ENCODE measurements around the gene CELF2. TPM values are rescaled to one million over a fixed set of nuclear protein-coding genes. Genes with fewer than 3 reads are reported as not detected.

CELF2 gene
- total and polyA plus RNA-seq, 9 of the 15 experiments (the other 6 are each of a cell fraction or from before 2014, with no cell fraction given) = 4.0 to 20.3 (median 11.1) TPM

DNA sequence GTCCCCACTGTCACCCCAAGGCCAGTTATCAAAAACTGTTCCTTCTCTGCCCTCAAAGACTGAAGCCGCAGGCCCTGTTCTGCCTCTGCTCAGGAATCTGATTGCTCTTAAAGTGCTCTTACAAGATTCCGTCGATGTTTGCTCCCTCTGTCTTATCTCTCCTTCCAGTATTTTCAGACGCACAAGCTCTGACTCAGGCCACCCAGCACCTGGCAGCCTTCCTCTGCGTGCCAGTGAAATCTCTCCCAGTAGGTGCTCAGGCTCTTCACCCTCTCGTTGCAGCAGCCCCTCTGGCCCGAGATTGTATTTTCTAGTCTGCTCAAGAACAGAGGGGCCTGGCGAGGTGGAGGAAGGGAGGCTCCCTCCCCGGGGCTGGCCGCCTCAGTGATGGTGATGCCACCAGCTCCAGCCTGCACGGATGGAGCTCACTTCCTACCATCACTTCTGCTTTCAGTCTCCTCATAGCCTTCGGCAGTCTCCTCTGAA is 317.5 kb downstream of the CELF2 start (continued):
- TF ChIP-seq PYGO2 (tag; IDR thresholded peaks at IDR 0.05) (no peak), CBFA2T2 (conservative IDR thresholded peaks at IDR 0.05) (peak; percentile 42), CXXC5 (CRISPR knock-in tag; IDR thresholded peaks at IDR 0.05) (no peak), NR3C1 (CRISPR knock-in tag; IDR thresholded peaks at IDR 0.05) (no peak), CBX5 (IDR thresholded peaks at IDR 0.05; ENCODE audit: borderline replicate concordance, low read depth) (no peak)

DNA sequence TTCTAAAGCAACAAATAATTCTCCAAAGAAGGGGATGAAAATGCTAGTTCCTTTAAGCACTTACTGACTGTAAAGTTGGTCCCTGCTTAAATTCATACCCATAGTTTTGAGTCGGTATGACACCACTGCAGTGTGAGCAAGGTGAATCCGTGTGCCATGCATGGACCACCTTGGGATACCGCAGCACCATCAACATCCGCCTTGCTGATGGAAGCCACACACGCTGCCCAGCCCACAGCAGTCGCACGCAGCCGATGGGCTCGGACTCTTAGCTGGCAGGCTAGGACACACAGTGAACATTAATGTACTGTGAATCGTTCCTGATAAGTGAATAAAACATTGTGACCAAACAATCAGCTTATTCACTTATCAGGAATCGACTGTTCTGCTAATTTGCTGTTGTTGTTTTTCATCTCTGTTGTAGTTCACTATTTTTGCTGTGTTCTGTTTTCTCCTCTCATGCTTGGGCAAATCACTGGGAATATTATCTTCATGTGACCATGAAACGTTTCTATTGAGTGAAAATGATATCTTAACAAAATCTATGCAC is 318.3 kb downstream of the CELF2 start:
- no peaks in the 10 kb centered on the region for H3K4me1 ChIP-seq (replicated peaks in 1 of 2; ENCODE audit: control insufficient read depth in 2 of 2, insufficient read depth in 2 of 2, low read length in 2 of 2)
- H3K9me3 ChIP-seq (replicated peaks; ENCODE audit: control insufficient read depth, insufficient read depth, low read depth, low read length) = no peaks in the 10 kb centered on the region
- H3K4me2 ChIP-seq (ENCODE audit: insufficient read depth, low read length) = no peak overlapping the region
- ChIA-PET CTCF (ENCODE audit: low intra/inter-chr PET ratio) (interaction anchor here (0.6 kb wide), 1 partner anchor 89 kb away, joined by 3 read pairs; no protein-coding TSS in a partner anchor), POLR2A (no interaction called here)
- intact Hi-C loops (cut with micrococcal nuclease) (no loop called here), in situ Hi-C loops (cut with MboI) (no loop called here)
- 13% methylated on average over 11 of the region's 12 CpGs for WGBS (ENCODE audit: insufficient coverage, low coverage, missing lambda C conversion rate)
- no peaks in the 10 kb centered on the region for H3K9me1 ChIP-seq (ENCODE audit: control insufficient read depth, insufficient read depth, low read length)
- H3K4me3 ChIP-seq = no peak overlapping the region
- peaks cover 37 to 47% of the 10 kb centered on the region in 2 experiments for H3K27me3 ChIP-seq (ENCODE audit: control insufficient read depth in 2 of 2, insufficient read depth in 2 of 2, low read length in 2 of 2)
- ATAC-seq (no peak), DNase-seq (ENCODE audit: extremely low read depth in 1 of 4, low spot score in 3 of 4) (no peak), FAIRE-seq (no peak)
- H4K20me1 ChIP-seq (replicated peaks; ENCODE audit: control insufficient read depth, insufficient read depth, low read length) = no peaks in the 10 kb centered on the region
- H3K79me2 ChIP-seq (ENCODE audit: control insufficient read depth, insufficient read depth, low read length) = no peaks in the 10 kb centered on the region
- H3K9ac ChIP-seq (ENCODE audit: insufficient read depth in 1 of 2, low read depth in 2 of 2, low read length in 2 of 2) = no peak overlapping the region
- TF ChIP-seq CREB1 (IDR thresholded peaks at IDR 0.05) (no peak), CREB1 (CRISPR knock-in tag; IDR thresholded peaks at IDR 0.05) (0 out of 2 replicates have a peak, but pooled peaks have one; percentile 24), NFYB (IDR thresholded peaks at IDR 0.05; ENCODE audit: extremely low read depth, insufficient read length) (no peak)
- TF ChIP-seq, protein P1, sequence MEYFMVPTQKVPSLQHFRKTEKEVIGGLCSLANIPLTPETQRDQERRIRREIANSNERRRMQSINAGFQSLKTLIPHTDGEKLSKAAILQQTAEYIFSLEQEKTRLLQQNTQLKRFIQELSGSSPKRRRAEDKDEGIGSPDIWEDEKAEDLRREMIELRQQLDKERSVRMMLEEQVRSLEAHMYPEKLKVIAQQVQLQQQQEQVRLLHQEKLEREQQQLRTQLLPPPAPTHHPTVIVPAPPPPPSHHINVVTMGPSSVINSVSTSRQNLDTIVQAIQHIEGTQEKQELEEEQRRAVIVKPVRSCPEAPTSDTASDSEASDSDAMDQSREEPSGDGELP (CRISPR knock-in tag; IDR thresholded peaks at IDR 0.05; ENCODE audit: borderline replicate concordance) = no peak
- no TSS peak for BruUV-seq (replicated peaks)
- H2AFZ ChIP-seq (ENCODE audit: low read depth, low read length) = no peak overlapping the region
- H3K27ac ChIP-seq (ENCODE audit: extremely low read depth, low read depth, low read length) = no peak overlapping the region
- H3K36me3 ChIP-seq (ENCODE audit: control insufficient read depth, insufficient read depth, low read length) = no peaks in the 10 kb centered on the region

Data from K562 (cell line).